GM21723 (cell line): ENCODE results near the gene SFN.

ENCODE experiments used
- ATAC-seq: cut with Tn5 transposase; IDR thresholded peaks from one replicate; pipeline ENCODE4 v1.9.1; 2021; ENCODE audit warnings: mild to moderate bottlenecking, moderate library complexity; ENCODE audit not compliant: unreplicated experiment

Gene SFN

GRCh38 chr1:26909951-26910342, 47.0 kb downstream of the SFN start:
- ATAC-seq, result no peak

- ATAC-seq, result no peak
Measured at GRCh38 chr1:26910343-26911160, 47.6 kb downstream of the SFN start.

GRCh38 chr1:26911399-26912146, 48.6 kb downstream of the SFN start:
- ATAC-seq, result no peak

GRCh38 chr1:26912147-26912490, 49.2 kb downstream of the SFN start:
- ATAC-seq, result no peak

- ATAC-seq, result no peak
Measured at GRCh38 chr1:26913389-26913753, 50.4 kb downstream of the SFN start.
